CD14-positive monocyte (primary cell): ENCODE results near the gene ANO2. TPM values are rescaled to one million over a fixed set of nuclear protein-coding genes. Genes with fewer than 3 reads are reported as not detected.

Experiments used
- DNase-seq, 3 donors: peaks; one replicate each; pipeline ENCODE4 v3.0.0-alpha.2; 2011 to 2022
- H2AFZ ChIP-seq: 2 replicates; pipeline ENCODE4 v1.6.0; 2012; ENCODE audit warnings: mild to moderate bottlenecking, low read depth, low read length, inconsistent platforms; ENCODE audit not compliant: insufficient read depth, poor library complexity, severe bottlenecking
- H3K27ac ChIP-seq, 2 donors: 1 replicate in 1 of 2; 2 replicates in 1 of 2; pipeline ENCODE4 v1.5.1; 2012 to 2013; ENCODE audit warnings: low read length in 2 of 2, control low read depth in 1 of 2, inconsistent platforms in 1 of 2, low read depth in 1 of 2, mild to moderate bottlenecking in 1 of 2
- H3K27me3 ChIP-seq, 2 donors: one replicate each; pipeline versions ENCODE4 v1.6.0 to v1.6.1; 2011 to 2013; ENCODE audit warnings: low read length in 2 of 2; ENCODE audit not compliant: control insufficient read depth in 2 of 2, insufficient read depth in 2 of 2
- H3K36me3 ChIP-seq, 2 donors: replicated peaks in 1 of 2; 1 replicate in 1 of 2; 2 replicates in 1 of 2; pipeline versions ENCODE4 v1.5.1 to v1.6.1; 2012 to 2013; ENCODE audit warnings: low read length in 2 of 2, control low read depth in 1 of 2, inconsistent platforms in 1 of 2, mild to moderate bottlenecking in 1 of 2; ENCODE audit not compliant: insufficient read depth in 2 of 2, control insufficient read depth in 1 of 2
- H3K4me1 ChIP-seq, 2 donors: 1 replicate in 1 of 2; 2 replicates in 1 of 2; pipeline versions ENCODE4 v1.5.1 to v1.6.1; 2012 to 2013; ENCODE audit warnings: low read length in 2 of 2, control low read depth in 1 of 2, inconsistent platforms in 1 of 2, mild to moderate bottlenecking in 1 of 2, moderate library complexity in 1 of 2; ENCODE audit not compliant: insufficient read depth in 2 of 2, control insufficient read depth in 1 of 2
- H3K4me2 ChIP-seq: replicated peaks from 2 replicates; pipeline ENCODE3; 2012; ENCODE audit warnings: low read length, moderate library complexity, mild to moderate bottlenecking; ENCODE audit not compliant: poor library complexity, severe bottlenecking; ENCODE audit errors: extremely low read depth
- H3K4me3 ChIP-seq, 3 experiments: fragments of 200-600 bp in 1 of 3; sonication (generic) in 1 of 3; replicated peaks in 1 of 3; 1 replicate in 2 of 3; 2 replicates in 1 of 3; pipeline ENCODE4 v1.5.1; 2011 to 2013; ENCODE audit warnings: low read length in 3 of 3, mild to moderate bottlenecking in 3 of 3, control low read depth in 2 of 3, low read depth in 2 of 3, inconsistent platforms in 1 of 3, moderate library complexity in 1 of 3
- H3K79me2 ChIP-seq: 2 replicates; pipeline ENCODE4 v1.6.0; 2012; ENCODE audit warnings: mild to moderate bottlenecking, control low read depth, inconsistent platforms, low read length, moderate library complexity; ENCODE audit not compliant: insufficient read depth
- H3K9ac ChIP-seq: 2 replicates; pipeline ENCODE4 v1.6.0; 2017; ENCODE audit warnings: low read length, mild to moderate bottlenecking; ENCODE audit not compliant: insufficient read depth, poor library complexity, severe bottlenecking
- H3K9me3 ChIP-seq, 2 donors: replicated peaks in 1 of 2; 1 replicate in 1 of 2; 2 replicates in 1 of 2; pipeline versions ENCODE4 v1.5.1 to v1.6.1; 2012 to 2013; ENCODE audit warnings: low read length in 2 of 2, control low read depth in 1 of 2; ENCODE audit not compliant: control insufficient read depth in 1 of 2, insufficient read depth in 1 of 2
- H4K20me1 ChIP-seq: 2 replicates; pipeline ENCODE4 v1.6.0; 2012; ENCODE audit warnings: mild to moderate bottlenecking, low read length, control low read depth, moderate library complexity; ENCODE audit not compliant: insufficient read depth
- H3K27ac Mint-ChIP-seq, 7 donors: one replicate each; pipeline ENCODE4 v1.8.0; 2020; ENCODE audit warnings: mild to moderate bottlenecking in 7 of 7, mixed read lengths in 7 of 7, moderate library complexity in 6 of 7, inconsistent platforms in 2 of 7
- H3K27me3 Mint-ChIP-seq, 3 donors: one replicate each; pipeline ENCODE4 v1.8.0; 2021 to 2022; ENCODE audit warnings: low read depth in 3 of 3, mild to moderate bottlenecking in 3 of 3, mixed read lengths in 3 of 3, moderate library complexity in 3 of 3, inconsistent platforms in 1 of 3
- H3K36me3 Mint-ChIP-seq, 2 donors: one replicate each; pipeline ENCODE4 v1.8.0; 2020; ENCODE audit warnings: mixed read lengths in 2 of 2, inconsistent platforms in 1 of 2, mild to moderate bottlenecking in 1 of 2
- H3K4me1 Mint-ChIP-seq: one replicate; pipeline ENCODE4 v1.8.0; 2020; ENCODE audit warnings: mild to moderate bottlenecking, mixed read lengths
- H3K4me3 Mint-ChIP-seq, 2 donors: one replicate each; pipeline ENCODE4 v1.8.0; 2020; ENCODE audit warnings: mild to moderate bottlenecking in 2 of 2, mixed read lengths in 2 of 2, moderate library complexity in 1 of 2
- H3K9me3 Mint-ChIP-seq, 7 donors: one replicate each; pipeline ENCODE4 v1.8.0; 2020 to 2022; ENCODE audit warnings: mixed read lengths in 7 of 7, mild to moderate bottlenecking in 6 of 7, moderate library complexity in 6 of 7, inconsistent platforms in 2 of 7
- CTCF ChIP-seq: fragments of 200-600 bp; IDR thresholded peaks from one replicate; pipeline ENCODE4 v1.8.0; 2022; ENCODE audit warnings: antibody characterized with exemption, mild to moderate bottlenecking
- WGBS: methylation state at CpG from one replicate; pipeline ENCODE4 v1.1.5; 2013; ENCODE audit warnings: missing lambda C conversion rate; ENCODE audit not compliant: insufficient coverage; 5-methylcytosine and 5-hydroxymethylcytosine counted together
- intact Hi-C, 2 donors: fragments of 100-400 bp; cut with micrococcal nuclease; formaldehyde crosslinking; loops; one replicate each; pipeline versions ENCODE4 v1.15.0 to v1.15.1; 2023
- polyA plus RNA-seq, 3 donors: library from polyadenylated mRNA; depleted of rRNA in 1 of 3; unstranded in 2 of 3; stranded (reverse) in 1 of 3; fragments of 300-500 nt in 2 of 3; fragments of >200 nt in 1 of 3; fragmentation: Illumina TruSeq in 2 of 3; gene quantifications; 1 replicate in 2 of 3; 2 replicates in 1 of 3; pipeline ENCODE4 v1.2.3, GENCODE V29; 2012 to 2021

ANO2 gene
- polyA plus RNA-seq, 3 donors, result not detected

GRCh38 chr12:5688226-5688625 is 256.8 kb downstream of the ANO2 start:
- H3K4me1 ChIP-seq, result no peaks in the 10 kb centered on the region
- no peak for TF ChIP-seq CTCF
- intact Hi-C loops, result no loop called here
- no peak overlapping the region for H3K4me2 ChIP-seq
- Mint-ChIP-seq H3K9me3 (peaks cover 0 to 4% (median 0%) of the 10 kb centered on the region in 7 donors), H3K36me3 (no peaks in the 10 kb centered on the region), H3K4me3 (no peak overlapping the region), H3K27ac (no peak overlapping the region), H3K27me3 (peaks cover 3 to 5% (median 5%) of the 10 kb centered on the region in 3 donors), H3K4me1 (no peaks in the 10 kb centered on the region)
- H3K9ac ChIP-seq, result no peak overlapping the region
- no peaks in the 10 kb centered on the region for H3K9me3 ChIP-seq
- H3K27ac ChIP-seq, result no peak overlapping the region
- 100% methylated on average over 1 of the region's 2 CpGs for WGBS
- no peaks in the 10 kb centered on the region for H3K79me2 ChIP-seq
- DNase-seq, result no peak
- no peaks in the 10 kb centered on the region for H4K20me1 ChIP-seq
- no peak overlapping the region for H3K4me3 ChIP-seq
- H3K36me3 ChIP-seq, result no peaks in the 10 kb centered on the region
- H2AFZ ChIP-seq, result no peak overlapping the region
- H3K27me3 ChIP-seq, result no peaks in the 10 kb centered on the region

GRCh38 chr12:5685935-5686334 is 259.1 kb downstream of the ANO2 start:
- TF ChIP-seq CTCF, result no peak
- no peaks in the 10 kb centered on the region for H4K20me1 ChIP-seq
- DNase-seq, result no peak
- no peak overlapping the region for H3K4me3 ChIP-seq
- no peaks in the 10 kb centered on the region for H3K9me3 ChIP-seq
- H3K36me3 Mint-ChIP-seq, result no peaks in the 10 kb centered on the region
- peaks cover 0 to 4% (median 0%) of the 10 kb centered on the region in 7 donors for H3K9me3 Mint-ChIP-seq
- H3K27me3 Mint-ChIP-seq, result peaks cover 3 to 5% (median 3%) of the 10 kb centered on the region in 3 donors
- no peak overlapping the region for H3K9ac ChIP-seq
- no peaks in the 10 kb centered on the region for H3K27me3 ChIP-seq
- H3K4me1 ChIP-seq, result no peaks in the 10 kb centered on the region
- H3K27ac ChIP-seq, result no peak overlapping the region
- no peaks in the 10 kb centered on the region for H3K79me2 ChIP-seq
- no peaks in the 10 kb centered on the region for H3K36me3 ChIP-seq
- no peak overlapping the region for H3K4me3 Mint-ChIP-seq
- 83% methylated on average over 3 of the region's 3 CpGs for WGBS
- no peak overlapping the region for H2AFZ ChIP-seq
- no peaks in the 10 kb centered on the region for H3K4me1 Mint-ChIP-seq
- intact Hi-C loops, result no loop called here
- no peak overlapping the region for H3K4me2 ChIP-seq
- H3K27ac Mint-ChIP-seq, result no peak overlapping the region
